DOHH2 (cell line): ENCODE measurements around the gene TRIM25.

Experiments used
- CTCF ChIP-seq: fragments of 200-600 bp; sonication (generic); IDR thresholded peaks from one replicate; pipeline ENCODE4 v1.5.1; 2014; ENCODE audit warnings: antibody characterized with exemption, mild to moderate bottlenecking, low read depth, low read length; ENCODE audit not compliant: poor library complexity, severe bottlenecking
- EZH2phosphoT487 ChIP-seq: fragments of 200-600 bp; sonication (generic); IDR thresholded peaks from 2 replicates; pipeline ENCODE4 v1.6.1; 2017; ENCODE audit warnings: borderline replicate concordance, mild to moderate bottlenecking, antibody characterized with exemption, low read length, moderate library complexity, mixed read lengths

DNA sequence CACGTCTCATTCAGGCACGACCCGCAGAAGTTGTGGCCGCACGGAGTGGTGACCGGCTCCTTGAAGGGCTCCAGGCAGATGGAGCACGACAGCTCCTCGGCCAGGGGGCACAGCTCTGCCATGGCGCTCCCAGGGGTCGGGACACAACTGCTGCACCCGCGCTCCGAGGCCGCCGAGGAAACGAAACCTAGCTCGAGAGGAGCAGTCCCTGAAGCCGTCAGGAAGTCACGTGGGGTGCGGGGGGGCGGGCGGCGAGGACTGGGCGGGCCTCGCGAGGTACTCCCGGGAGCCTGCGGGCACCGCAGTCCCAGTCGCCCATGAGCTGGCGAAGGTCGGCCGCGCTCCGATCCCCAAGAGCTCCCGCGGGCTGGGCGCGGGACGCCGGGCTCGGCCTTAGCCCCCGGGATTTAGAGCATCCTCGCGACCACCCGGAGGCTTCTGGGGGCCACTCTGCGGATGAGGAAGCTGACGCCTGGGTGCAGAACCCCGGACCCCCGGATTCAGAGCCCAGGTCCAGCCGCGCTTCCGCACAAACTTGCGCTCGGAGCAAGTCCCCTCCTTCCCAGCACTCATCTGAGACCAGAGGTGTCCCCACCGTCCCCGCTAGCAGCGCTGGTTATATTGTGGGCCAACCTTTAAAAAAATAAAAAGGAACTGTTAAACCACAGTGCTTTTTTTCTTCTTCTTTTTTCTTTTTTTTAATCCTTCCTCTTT lies at the start of gene TRIM25:
- TF ChIP-seq EZH2phosphoT487 = no peak
- TF ChIP-seq CTCF = no peak
